SK-N-SH treated with all-trans-retinoic acid at 6 μM for 48 hours (cell line): ENCODE data around the gene DENND5B.

Experiments used
- ARNTL ChIP-seq: fragments of 450-650 bp; formaldehyde crosslinking; IDR thresholded peaks from 2 replicates; pipeline ENCODE4 v1.5.0; 2020; ENCODE audit warnings: low read depth, mild to moderate bottlenecking, moderate library complexity, borderline replicate concordance
- BACH2 ChIP-seq: fragments of 250-450 bp; sonication (Bioruptor Pico); IDR thresholded peaks from 2 replicates; pipeline ENCODE4 v1.9.0; 2021; ENCODE audit warnings: mild to moderate bottlenecking, borderline replicate concordance
- CSRNP3 ChIP-seq: fragments of 250-450 bp; sonication (Bioruptor Pico); IDR thresholded peaks from 2 replicates; pipeline ENCODE4 v1.5.1; 2021; ENCODE audit warnings: mild to moderate bottlenecking, moderate library complexity
- GLIS3 ChIP-seq: fragments of 250-450 bp; sonication (Bioruptor Pico); IDR thresholded peaks from 2 replicates; pipeline ENCODE4 v1.5.0; 2020; ENCODE audit warnings: mild to moderate bottlenecking, moderate library complexity
- OSR1 ChIP-seq: fragments of 250-450 bp; sonication (Bioruptor Pico); IDR thresholded peaks from 2 replicates; pipeline ENCODE4 v1.8.0; 2022; ENCODE audit warnings: moderate library complexity, mild to moderate bottlenecking, inconsistent platforms
- PPARA ChIP-seq: fragments of 250-450 bp; sonication (Bioruptor Pico); IDR thresholded peaks from 2 replicates; pipeline ENCODE4 v1.5.0; 2020; ENCODE audit warnings: mild to moderate bottlenecking, borderline replicate concordance
- TSHZ2 ChIP-seq: fragments of 250-450 bp; sonication (Bioruptor Pico); IDR thresholded peaks from 2 replicates; pipeline ENCODE4 v1.5.0; 2020; ENCODE audit warnings: mild to moderate bottlenecking, moderate library complexity
- ZC3H10 ChIP-seq: fragments of 250-450 bp; sonication (Bioruptor Pico); IDR thresholded peaks from 2 replicates; pipeline ENCODE4 v1.5.1; 2021; ENCODE audit warnings: mild to moderate bottlenecking, moderate library complexity
- ZFP30 ChIP-seq: fragments of 450-650 bp; formaldehyde crosslinking; IDR thresholded peaks from 2 replicates; pipeline ENCODE4 v1.5.0; 2022; ENCODE audit warnings: mild to moderate bottlenecking, moderate library complexity
- ZNF70 ChIP-seq: fragments of 450-650 bp; formaldehyde crosslinking; IDR thresholded peaks from 2 replicates; pipeline ENCODE4 v1.5.0; 2020; ENCODE audit warnings: mild to moderate bottlenecking, moderate library complexity

- TF ChIP-seq GLIS3 (CRISPR knock-in tag) = no peak
- no peak for TF ChIP-seq OSR1 (CRISPR knock-in tag)
- no peak for TF ChIP-seq PPARA (CRISPR knock-in tag)
- TF ChIP-seq ZFP30 = no peak
- no peak for TF ChIP-seq ZC3H10 (CRISPR knock-in tag)
- no peak for TF ChIP-seq BACH2 (CRISPR knock-in tag)
- no peak for TF ChIP-seq CSRNP3 (CRISPR knock-in tag)
- no peak for TF ChIP-seq TSHZ2 (CRISPR knock-in tag)
- TF ChIP-seq ARNTL (CRISPR knock-in tag) = no peak
- no peak for TF ChIP-seq ZNF70 (CRISPR knock-in tag)
Measured at GRCh38 chr12:31516702-31517101, 74.2 kb downstream of the DENND5B start.
